ENCODE results near the gene GEMIN4.

Gene GEMIN4

GRCh38 chr17:740240-741017 lies 11.6 kb downstream of the GEMIN4 start:
- DNase-seq (ENCODE audit: low spot score): peak; percentile 17

- no peak for DNase-seq (ENCODE audit: low spot score)
Observed at GRCh38 chr17:737561-738113, 14.4 kb downstream of the GEMIN4 start.

GRCh38 chr17:733743-734142 lies 18.3 kb downstream of the GEMIN4 start:
- no peak for DNase-seq (ENCODE audit: low spot score)

- no peak for DNase-seq (ENCODE audit: low spot score)
Observed at GRCh38 chr17:732902-733720, 19.0 kb downstream of the GEMIN4 start.

GRCh38 chr17:732067-732901 lies 19.8 kb downstream of the GEMIN4 start, which contains the start of gene TLCD3A:
TSS of gene TLCD3A (plus strand) at chr17:732596. CDS start at chr17:732648, 52 bp downstream.
- peak; percentile 44 for DNase-seq (ENCODE audit: low spot score)

- no peak for DNase-seq (ENCODE audit: low spot score)
Observed at GRCh38 chr17:731644-732066, 20.4 kb downstream of the GEMIN4 start.

- DNase-seq (ENCODE audit: low spot score): no peak
Observed at GRCh38 chr17:728911-729310, 23.2 kb downstream of the GEMIN4 start.

- no peak for DNase-seq (ENCODE audit: low spot score)
Observed at GRCh38 chr17:726271-726919, 25.7 kb downstream of the GEMIN4 start.

GRCh38 chr17:725746-726145 lies 26.3 kb downstream of the GEMIN4 start:
- no peak for DNase-seq (ENCODE audit: low spot score)

- no peak for DNase-seq (ENCODE audit: low spot score)
Observed at GRCh38 chr17:725084-725483, 27.0 kb downstream of the GEMIN4 start.

- no peak for DNase-seq (ENCODE audit: low spot score)
Observed at GRCh38 chr17:721540-721937, 30.5 kb downstream of the GEMIN4 start.

- DNase-seq (ENCODE audit: low spot score): no peak
Observed at GRCh38 chr17:720706-721539, 31.1 kb downstream of the GEMIN4 start.

- no peak for DNase-seq (ENCODE audit: low spot score)
Observed at GRCh38 chr17:718075-718474, 34.0 kb downstream of the GEMIN4 start.

- DNase-seq (ENCODE audit: low spot score): no peak
Observed at GRCh38 chr17:708132-708531, 43.9 kb downstream of the GEMIN4 start.

GRCh38 chr17:705863-706262 lies 46.2 kb downstream of the GEMIN4 start:
- no peak for DNase-seq (ENCODE audit: low spot score)

GRCh38 chr17:705011-705410 lies 47.1 kb downstream of the GEMIN4 start:
- no peak for DNase-seq (ENCODE audit: low spot score)

GRCh38 chr17:704111-704864 lies 47.8 kb downstream of the GEMIN4 start:
- no peak for DNase-seq (ENCODE audit: low spot score)

- DNase-seq (ENCODE audit: low spot score): no peak
Observed at GRCh38 chr17:703081-703875, 48.8 kb downstream of the GEMIN4 start.
